ENCODE results near the gene ADM. TPM values are rescaled to one million over a fixed set of nuclear protein-coding genes. Genes with fewer than 3 reads are reported as not detected.
A peak's percentile ranks its signal among the peaks of the same experiment; 100 is the strongest.

ADM gene
- total RNA-seq, 1 donor from 2014 or later, result 169 TPM

- peaks cover 3% of the 10 kb centered on the region for H3K27me3 ChIP-seq (ENCODE audit: control insufficient read depth, insufficient read depth, low read length)
- H3K4me3 ChIP-seq (ENCODE audit: low read depth, low read length), result no peak overlapping the region
- no peak for DNase-seq (ENCODE audit: low read depth)
- no peak for FAIRE-seq
- H3K36me3 ChIP-seq (ENCODE audit: control insufficient read depth, insufficient read depth, low read length), result no peaks in the 10 kb centered on the region
- TF ChIP-seq CTCF (IDR thresholded peaks at IDR 0.05; ENCODE audit: insufficient read depth, low read length, severe bottlenecking), result no peak
Observed at GRCh38 chr11:10338287-10338686, 33.4 kb downstream of the ADM start.

- no peak for DNase-seq (ENCODE audit: low read depth)
- peak; percentile 18 for FAIRE-seq
Observed at GRCh38 chr11:10348650-10349280, 43.9 kb downstream of the ADM start.

GRCh38 chr11:10349281-10349665, 44.4 kb downstream of the ADM start:
- DNase-seq (ENCODE audit: low read depth) (no peak), FAIRE-seq (no peak)
- H3K36me3 ChIP-seq (ENCODE audit: control insufficient read depth, insufficient read depth, low read length), result no peaks in the 10 kb centered on the region
- H3K27me3 ChIP-seq (ENCODE audit: control insufficient read depth, insufficient read depth, low read length), result no peaks in the 10 kb centered on the region
- H3K4me3 ChIP-seq (ENCODE audit: low read depth, low read length), result no peak overlapping the region
- TF ChIP-seq CTCF (IDR thresholded peaks at IDR 0.05; ENCODE audit: insufficient read depth, low read length, severe bottlenecking), result no peak

More at GRCh38 chr11:10348650-10349280, 43.9 kb downstream of the ADM start:
- H3K36me3 ChIP-seq (ENCODE audit: control insufficient read depth, insufficient read depth, low read length), result no peaks in the 10 kb centered on the region
- no peak for TF ChIP-seq CTCF (IDR thresholded peaks at IDR 0.05; ENCODE audit: insufficient read depth, low read length, severe bottlenecking)
- H3K27me3 ChIP-seq (ENCODE audit: control insufficient read depth, insufficient read depth, low read length), result no peaks in the 10 kb centered on the region
- H3K4me3 ChIP-seq (ENCODE audit: low read depth, low read length), result no peak overlapping the region

GRCh38 chr11:10349806-10350205, 44.9 kb downstream of the ADM start:
- FAIRE-seq, result no peak
- H3K36me3 ChIP-seq (ENCODE audit: control insufficient read depth, insufficient read depth, low read length), result no peaks in the 10 kb centered on the region

GRCh38 chr11:10350334-10350733, 45.5 kb downstream of the ADM start:
- TF ChIP-seq CTCF (IDR thresholded peaks at IDR 0.05; ENCODE audit: insufficient read depth, low read length, severe bottlenecking), result no peak
- H3K27me3 ChIP-seq (ENCODE audit: control insufficient read depth, insufficient read depth, low read length), result no peaks in the 10 kb centered on the region
- FAIRE-seq (no peak), DNase-seq (ENCODE audit: low read depth) (peak; percentile 64)
- no peaks in the 10 kb centered on the region for H3K36me3 ChIP-seq (ENCODE audit: control insufficient read depth, insufficient read depth, low read length)
- no peak overlapping the region for H3K4me3 ChIP-seq (ENCODE audit: low read depth, low read length)

More at GRCh38 chr11:10349806-10350205, 44.9 kb downstream of the ADM start:
- DNase-seq (ENCODE audit: low read depth), result no peak
- TF ChIP-seq CTCF (IDR thresholded peaks at IDR 0.05; ENCODE audit: insufficient read depth, low read length, severe bottlenecking), result no peak
- H3K27me3 ChIP-seq (ENCODE audit: control insufficient read depth, insufficient read depth, low read length), result no peaks in the 10 kb centered on the region
- H3K4me3 ChIP-seq (ENCODE audit: low read depth, low read length), result no peak overlapping the region

GRCh38 chr11:10351435-10351764, 46.5 kb downstream of the ADM start:
- FAIRE-seq, result no peak

More at GRCh38 chr11:10351435-10351764, 46.5 kb downstream of the ADM start:
- H3K27me3 ChIP-seq (ENCODE audit: control insufficient read depth, insufficient read depth, low read length), result no peaks in the 10 kb centered on the region
- no peak for DNase-seq (ENCODE audit: low read depth)
- no peak overlapping the region for H3K4me3 ChIP-seq (ENCODE audit: low read depth, low read length)
- no peaks in the 10 kb centered on the region for H3K36me3 ChIP-seq (ENCODE audit: control insufficient read depth, insufficient read depth, low read length)
- TF ChIP-seq CTCF (IDR thresholded peaks at IDR 0.05; ENCODE audit: insufficient read depth, low read length, severe bottlenecking), result no peak
